Neural cell (in vitro differentiated cells): ENCODE results near the gene TMEM244. TPM values are rescaled to one million over a fixed set of nuclear protein-coding genes. Genes with fewer than 3 reads are reported as not detected.

ENCODE experiments used
- H2AFZ ChIP-seq: fragments of 200-600, 300-800 bp; sonication (generic), shearing (Covaris generic); 2 replicates; pipeline ENCODE4 v1.6.0; 2014; ENCODE audit warnings: low read depth, mild to moderate bottlenecking, antibody characterized with exemption, low read length, moderate library complexity
- H3F3A ChIP-seq: fragments of 200-600 bp; shearing (Covaris generic); 2 replicates; pipeline ENCODE4 v1.6.1; 2016; ENCODE audit warnings: mild to moderate bottlenecking, moderate library complexity, mixed read lengths, antibody characterized with exemption, low read length; ENCODE audit not compliant: insufficient read depth, poor library complexity, severe bottlenecking
- H3K27ac ChIP-seq: fragments of 200-600, 300-800 bp; sonication (generic), shearing (Covaris generic); 2 replicates; pipeline ENCODE4 v1.5.1; 2014; ENCODE audit warnings: mild to moderate bottlenecking, low read length, moderate library complexity
- H3K27me3 ChIP-seq: fragments of 300-800, 200-600 bp; sonication (generic), shearing (Covaris generic); 2 replicates; pipeline ENCODE4 v1.6.0; 2014; ENCODE audit warnings: mild to moderate bottlenecking, low read depth, low read length, moderate library complexity; ENCODE audit not compliant: insufficient read depth
- H3K36me3 ChIP-seq: fragments of 300-800, 200-600 bp; sonication (generic), shearing (Covaris generic); 2 replicates; pipeline ENCODE4 v1.5.1; 2014; ENCODE audit warnings: mild to moderate bottlenecking, antibody characterized with exemption, low read length, moderate library complexity; ENCODE audit not compliant: insufficient read depth
- H3K4me2 ChIP-seq: fragments of 300-800, 200-600 bp; sonication (generic), shearing (Covaris generic); 2 replicates; pipeline ENCODE4 v1.6.0; 2014; ENCODE audit warnings: mild to moderate bottlenecking, low read length
- H3K4me3 ChIP-seq: fragments of 300-800, 200-600 bp; sonication (generic), shearing (Covaris generic); 2 replicates; pipeline ENCODE4 v1.5.1; 2014; ENCODE audit warnings: mild to moderate bottlenecking, low read length, moderate library complexity
- H3K79me2 ChIP-seq: fragments of 200-600 bp; shearing (Covaris generic); replicated peaks from 2 replicates; pipeline ENCODE4 v1.6.0; 2014; ENCODE audit warnings: mild to moderate bottlenecking, low read length, moderate library complexity; ENCODE audit not compliant: insufficient read depth
- H3K9ac ChIP-seq: fragments of 300-800, 200-600 bp; sonication (generic), shearing (Covaris generic); 2 replicates; pipeline ENCODE4 v1.6.1; 2016; ENCODE audit warnings: mild to moderate bottlenecking, low read length, mixed read lengths
- H3K9me2 ChIP-seq: fragments of 200-600 bp; shearing (Covaris generic); 2 replicates; pipeline ENCODE4 v1.6.1; 2016; ENCODE audit warnings: mild to moderate bottlenecking, low read length, mixed read lengths; ENCODE audit not compliant: insufficient read depth
- H3K9me3 ChIP-seq: fragments of 200-600, 300-800 bp; sonication (generic), shearing (Covaris generic); 2 replicates; pipeline ENCODE4 v1.6.1; 2016; ENCODE audit warnings: mild to moderate bottlenecking, mixed run types, low read length, moderate library complexity, mixed read lengths
- H4K20me1 ChIP-seq: fragments of 200-600 bp; shearing (Covaris generic); 2 replicates; pipeline ENCODE4 v1.6.1; 2016; ENCODE audit warnings: mild to moderate bottlenecking, mixed run types; ENCODE audit not compliant: insufficient read depth
- CTCF ChIP-seq: fragments of 450-650 bp; IDR thresholded peaks from 2 replicates; pipeline ENCODE4 v1.5.1; 2014; ENCODE audit warnings: antibody characterized with exemption, mild to moderate bottlenecking, moderate library complexity; ENCODE audit not compliant: poor library complexity, severe bottlenecking
- EP300 ChIP-seq: fragments of 450-650 bp; conservative IDR thresholded peaks from 2 replicates; pipeline ENCODE4 v1.6.1; 2014; ENCODE audit warnings: antibody characterized with exemption, mild to moderate bottlenecking, moderate library complexity; ENCODE audit not compliant: poor library complexity, severe bottlenecking
- EZH2 ChIP-seq: fragments of 200-600, 300-800 bp; shearing (Covaris generic), sonication (generic); IDR thresholded peaks from 2 replicates; pipeline ENCODE4 v1.6.1; 2014; ENCODE audit warnings: antibody characterized with exemption, low read length, borderline replicate concordance, mild to moderate bottlenecking; ENCODE audit not compliant: insufficient read depth, poor library complexity, severe bottlenecking
- POLR2AphosphoS5 ChIP-seq: IDR thresholded peaks from 2 replicates; pipeline ENCODE4 v1.6.1; 2012
- RAD21 ChIP-seq: fragments of 450-650 bp; conservative IDR thresholded peaks from 2 replicates; pipeline ENCODE4 v1.6.1; 2014; ENCODE audit warnings: antibody characterized with exemption, mild to moderate bottlenecking, moderate library complexity
- REST ChIP-seq: IDR thresholded peaks from 2 replicates; pipeline ENCODE4 v1.6.1; 2012; ENCODE audit warnings: borderline replicate concordance
- SMC3 ChIP-seq: fragments of 450-650 bp; conservative IDR thresholded peaks from 2 replicates; pipeline ENCODE4 v1.6.1; 2014; ENCODE audit warnings: antibody characterized with exemption, mild to moderate bottlenecking, moderate library complexity; ENCODE audit not compliant: poor library complexity
- TAF1 ChIP-seq: IDR thresholded peaks from 2 replicates; pipeline ENCODE4 v1.6.1; 2012; ENCODE audit warnings: low read depth
- polyA plus RNA-seq: library from polyadenylated mRNA; depleted of rRNA; stranded (reverse); fragments of >200 nt; gene quantifications from 2 replicates; pipeline ENCODE4 v1.2.3, GENCODE V29; 2014

The TMEM244 gene
- polyA plus RNA-seq, 1 donor from 2014 or later: not detected

- H2AFZ ChIP-seq: no peak overlapping the region
- H3K4me3 ChIP-seq: no peak overlapping the region
- no peaks in the 10 kb centered on the region for H3K9me2 ChIP-seq
- H3K9me3 ChIP-seq: no peaks in the 10 kb centered on the region
- no peak overlapping the region for H3K4me2 ChIP-seq
- H3K36me3 ChIP-seq: no peaks in the 10 kb centered on the region
- H3K27me3 ChIP-seq: no peaks in the 10 kb centered on the region
- H3F3A ChIP-seq: no peaks in the 10 kb centered on the region
- no peaks in the 10 kb centered on the region for H4K20me1 ChIP-seq
- H3K9ac ChIP-seq: no peak overlapping the region
- TF ChIP-seq RAD21: no peak
- no peak for TF ChIP-seq EZH2
- H3K27ac ChIP-seq: no peak overlapping the region
- no peaks in the 10 kb centered on the region for H3K79me2 ChIP-seq
Observed at GRCh38 chr6:129865013-129865412, 3.9 kb upstream of the TMEM244 start.

- Histone ChIP-seq H3K79me2 (no peaks in the 10 kb centered on the region), H3K9me3 (no peaks in the 10 kb centered on the region), H3K9ac (no peak overlapping the region)
Observed at GRCh38 chr6:129863664-129864063, 2.5 kb upstream of the TMEM244 start.

More at GRCh38 chr6:129863664-129864063, 2.5 kb upstream of the TMEM244 start:
- no peaks in the 10 kb centered on the region for H4K20me1 ChIP-seq
- no peak overlapping the region for H3K27ac ChIP-seq
- no peaks in the 10 kb centered on the region for H3K36me3 ChIP-seq
- H3F3A ChIP-seq: no peaks in the 10 kb centered on the region
- no peaks in the 10 kb centered on the region for H3K9me2 ChIP-seq
- TF ChIP-seq REST (no peak), TAF1 (no peak), RAD21 (no peak), CTCF (no peak), EP300 (no peak), SMC3 (no peak), POLR2AphosphoS5 (no peak)
- H3K4me3 ChIP-seq: no peak overlapping the region
- no peak overlapping the region for H3K4me2 ChIP-seq
- no peaks in the 10 kb centered on the region for H3K27me3 ChIP-seq
- H2AFZ ChIP-seq: no peak overlapping the region
